SJSA1 (cell line): ENCODE data around the gene SIPA1L2. TPM values are rescaled to one million over a fixed set of nuclear protein-coding genes. Genes with fewer than 3 reads are reported as not detected.

Source experiments
- DNase-seq, 2 experiments: peaks; one replicate each; pipeline ENCODE4 v3.0.0-alpha.2; 2015 to 2020; ENCODE audit warnings: low spot score in 2 of 2, low read depth in 1 of 2
- H3K27ac ChIP-seq: fragments of 250-450 bp; sonication (Bioruptor Pico); 2 replicates; pipeline ENCODE4 v1.5.1; 2020; ENCODE audit warnings: mild to moderate bottlenecking, moderate library complexity
- H3K27me3 ChIP-seq: fragments of 250-450 bp; sonication (Bioruptor Pico); replicated peaks from 2 replicates; pipeline ENCODE4 v1.5.1; 2020; ENCODE audit warnings: mild to moderate bottlenecking, moderate library complexity
- H3K36me3 ChIP-seq: fragments of 250-450 bp; sonication (Bioruptor Pico); 2 replicates; pipeline ENCODE4 v1.5.1; 2020; ENCODE audit warnings: mild to moderate bottlenecking
- H3K4me1 ChIP-seq: fragments of 250-450 bp; sonication (Bioruptor Pico); replicated peaks from 2 replicates; pipeline ENCODE4 v1.6.1; 2021; ENCODE audit warnings: mild to moderate bottlenecking
- H3K4me3 ChIP-seq: fragments of 250-450 bp; sonication (Bioruptor Pico); 2 replicates; pipeline ENCODE4 v1.5.1; 2020; ENCODE audit warnings: mild to moderate bottlenecking
- H3K9me3 ChIP-seq: fragments of 250-450 bp; sonication (Bioruptor Pico); replicated peaks from 2 replicates; pipeline ENCODE4 v1.5.1; 2020; ENCODE audit warnings: mild to moderate bottlenecking
- total RNA-seq: library from RNA; depleted of rRNA; stranded (reverse); fragments of >200 nt; shearing (Covaris generic); gene quantifications from 2 replicates; pipeline ENCODE4 v1.2.3, GENCODE V29; 2014; rRNA removed

SIPA1L2 gene, protein sequence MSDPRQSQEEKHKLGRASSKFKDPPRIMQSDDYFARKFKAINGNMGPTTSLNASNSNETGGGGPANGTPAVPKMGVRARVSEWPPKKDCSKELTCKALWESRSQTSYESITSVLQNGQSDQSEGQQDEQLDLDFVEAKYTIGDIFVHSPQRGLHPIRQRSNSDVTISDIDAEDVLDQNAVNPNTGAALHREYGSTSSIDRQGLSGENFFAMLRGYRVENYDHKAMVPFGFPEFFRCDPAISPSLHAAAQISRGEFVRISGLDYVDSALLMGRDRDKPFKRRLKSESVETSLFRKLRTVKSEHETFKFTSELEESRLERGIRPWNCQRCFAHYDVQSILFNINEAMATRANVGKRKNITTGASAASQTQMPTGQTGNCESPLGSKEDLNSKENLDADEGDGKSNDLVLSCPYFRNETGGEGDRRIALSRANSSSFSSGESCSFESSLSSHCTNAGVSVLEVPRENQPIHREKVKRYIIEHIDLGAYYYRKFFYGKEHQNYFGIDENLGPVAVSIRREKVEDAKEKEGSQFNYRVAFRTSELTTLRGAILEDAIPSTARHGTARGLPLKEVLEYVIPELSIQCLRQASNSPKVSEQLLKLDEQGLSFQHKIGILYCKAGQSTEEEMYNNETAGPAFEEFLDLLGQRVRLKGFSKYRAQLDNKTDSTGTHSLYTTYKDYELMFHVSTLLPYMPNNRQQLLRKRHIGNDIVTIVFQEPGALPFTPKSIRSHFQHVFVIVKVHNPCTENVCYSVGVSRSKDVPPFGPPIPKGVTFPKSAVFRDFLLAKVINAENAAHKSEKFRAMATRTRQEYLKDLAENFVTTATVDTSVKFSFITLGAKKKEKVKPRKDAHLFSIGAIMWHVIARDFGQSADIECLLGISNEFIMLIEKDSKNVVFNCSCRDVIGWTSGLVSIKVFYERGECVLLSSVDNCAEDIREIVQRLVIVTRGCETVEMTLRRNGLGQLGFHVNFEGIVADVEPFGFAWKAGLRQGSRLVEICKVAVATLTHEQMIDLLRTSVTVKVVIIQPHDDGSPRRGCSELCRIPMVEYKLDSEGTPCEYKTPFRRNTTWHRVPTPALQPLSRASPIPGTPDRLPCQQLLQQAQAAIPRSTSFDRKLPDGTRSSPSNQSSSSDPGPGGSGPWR (N-terminal part only)
- total RNA-seq, result 9.9 and 10.4 TPM in 2 replicates

DNA sequence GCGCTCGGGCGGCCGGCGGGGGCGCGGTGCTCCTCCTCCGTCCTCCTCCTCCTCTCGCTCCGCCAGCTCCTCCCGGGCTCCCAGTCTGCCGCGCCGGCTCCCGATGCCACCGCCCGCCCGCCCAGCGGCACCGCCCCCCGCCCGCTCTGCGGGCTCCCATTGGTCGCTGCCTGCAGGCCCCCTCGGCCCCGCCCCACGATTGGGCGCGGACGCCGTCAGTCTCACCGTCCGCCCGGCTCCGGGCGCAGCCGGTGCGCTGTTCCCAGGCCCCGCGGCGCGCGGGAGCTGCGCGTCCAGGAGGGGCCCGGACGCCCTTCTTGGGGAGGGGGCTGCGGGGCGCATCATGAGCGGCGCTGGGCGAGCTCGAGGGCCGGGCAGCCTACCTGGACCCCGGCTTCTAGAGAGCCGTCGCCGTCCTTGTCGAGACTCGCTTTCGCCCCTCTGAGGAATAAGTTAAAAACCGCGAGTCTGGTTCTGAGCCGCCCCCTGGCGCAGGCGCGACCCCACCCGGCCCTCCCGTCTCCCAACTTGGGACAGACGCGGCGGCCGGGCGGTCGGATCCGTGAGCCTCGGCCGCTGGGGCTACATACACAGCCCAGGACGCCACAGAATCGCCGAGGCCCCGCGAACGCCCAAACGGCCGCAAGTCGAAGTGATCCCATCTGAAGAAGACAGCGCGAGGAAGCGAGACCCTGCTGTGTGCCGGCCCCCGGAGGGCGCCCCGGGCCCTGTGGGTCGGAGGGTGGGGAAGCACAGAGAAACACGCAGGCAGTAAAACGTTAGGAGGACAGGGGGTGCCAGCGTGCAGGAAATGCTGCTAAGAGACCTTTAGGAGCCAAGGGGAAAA is at the start of gene SIPA1L2:
Gene SIPA1L2 (minus strand): TSS at position 87 of the 847 bp plus-strand sequence. CDS start 114,794 bp downstream, outside the sequence.
- H3K4me1 ChIP-seq, result peaks cover 9% of the 10 kb centered on the region
- peak within 1 kb of the TSS; percentile 76 for H3K4me3 ChIP-seq
- DNase-seq, result peak; percentile 90 to 97
- H3K27me3 ChIP-seq, result no peaks in the 10 kb centered on the region
- H3K27ac ChIP-seq, result peak within 1 kb of the TSS; percentile 64
- H3K9me3 ChIP-seq, result no peaks in the 10 kb centered on the region
- no peaks in the 10 kb centered on the region for H3K36me3 ChIP-seq

DNA sequence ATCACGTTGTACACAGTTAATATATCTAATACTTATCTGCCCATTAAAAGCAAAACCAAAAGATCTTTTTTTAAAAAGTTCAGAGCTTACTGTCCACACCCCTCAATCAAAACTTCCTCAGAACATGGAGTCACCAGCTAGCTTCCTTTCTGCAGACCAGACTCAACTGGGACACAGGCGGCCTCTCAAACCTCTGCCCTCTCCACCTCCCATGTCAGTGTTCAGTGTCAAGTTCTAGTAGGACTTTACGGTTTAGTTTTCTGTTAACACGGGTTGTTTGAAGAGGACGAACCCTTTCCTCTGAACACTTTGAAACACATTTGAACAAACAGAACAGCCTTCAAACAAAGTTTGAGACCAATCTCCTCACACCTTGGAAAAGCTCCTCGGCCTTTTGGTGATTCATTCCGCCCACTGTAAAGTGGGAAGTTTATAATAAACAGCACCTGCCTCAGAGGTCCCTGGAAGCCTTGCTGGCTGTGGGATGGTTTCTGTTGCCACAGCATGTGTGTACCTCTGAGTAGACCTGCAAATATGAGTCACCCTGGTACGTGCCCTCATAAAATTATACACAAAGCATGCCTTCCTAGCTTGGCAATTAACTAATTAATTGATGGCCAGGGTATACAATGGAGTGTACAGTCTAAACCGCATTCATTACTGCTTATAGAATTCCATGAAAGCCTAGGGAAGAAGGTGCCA is 48.4 kb upstream of the SIPA1L2 start:
- no peak for DNase-seq

DNA sequence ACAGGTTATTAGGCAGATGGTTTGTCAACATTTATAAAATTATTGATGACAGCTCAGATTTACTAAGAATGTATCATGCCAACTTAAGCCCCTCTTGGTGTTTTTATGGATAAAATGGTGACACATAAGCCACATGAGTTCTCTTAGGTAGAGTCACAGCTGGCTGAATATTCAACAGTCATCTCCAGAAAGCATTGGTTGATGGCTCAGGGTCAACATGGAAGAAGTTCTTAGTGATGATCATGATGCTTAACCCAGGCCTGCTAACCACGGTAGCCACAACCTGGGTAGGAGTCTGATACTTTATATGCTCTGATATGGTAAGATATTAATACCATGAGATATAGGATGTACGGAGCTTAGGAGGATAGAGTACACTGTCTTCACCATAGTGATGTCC is 46.4 kb upstream of the SIPA1L2 start:
- H3K27me3 ChIP-seq, result no peaks in the 10 kb centered on the region
- H3K9me3 ChIP-seq, result no peaks in the 10 kb centered on the region
- DNase-seq, result no peak
- no peak overlapping the region for H3K4me3 ChIP-seq
- H3K27ac ChIP-seq, result no peak overlapping the region
- no peaks in the 10 kb centered on the region for H3K36me3 ChIP-seq
- H3K4me1 ChIP-seq, result no peaks in the 10 kb centered on the region

More for the DNA sequence above, 48.4 kb upstream of the SIPA1L2 start:
- H3K36me3 ChIP-seq, result no peaks in the 10 kb centered on the region
- no peaks in the 10 kb centered on the region for H3K9me3 ChIP-seq
- no peak overlapping the region for H3K27ac ChIP-seq
- H3K4me3 ChIP-seq, result no peak overlapping the region
- no peaks in the 10 kb centered on the region for H3K27me3 ChIP-seq
- no peaks in the 10 kb centered on the region for H3K4me1 ChIP-seq

DNA sequence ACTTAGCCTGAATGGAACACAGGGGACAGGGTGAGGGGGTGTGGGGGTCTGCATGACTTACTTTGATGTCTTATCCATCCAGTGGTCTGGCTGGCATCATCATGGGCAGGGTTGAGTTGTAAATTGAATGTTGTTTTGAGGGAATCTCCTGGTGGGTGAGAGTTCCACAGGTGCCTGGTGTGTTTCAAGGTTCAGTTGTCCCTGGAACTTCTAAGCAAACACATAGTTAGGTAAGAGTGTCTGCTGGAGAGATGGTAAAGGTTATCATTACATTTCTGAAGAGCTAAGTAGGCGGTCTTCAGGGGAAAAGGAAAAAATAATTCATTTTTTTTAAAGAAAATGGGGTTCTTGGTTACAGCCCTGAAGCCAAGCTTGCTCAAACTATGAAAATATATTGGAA is 46.0 kb upstream of the SIPA1L2 start:
- H3K4me3 ChIP-seq, result no peak overlapping the region
- H3K36me3 ChIP-seq, result no peaks in the 10 kb centered on the region
- H3K27me3 ChIP-seq, result no peaks in the 10 kb centered on the region
- no peak for DNase-seq
- H3K9me3 ChIP-seq, result no peaks in the 10 kb centered on the region
- H3K4me1 ChIP-seq, result no peaks in the 10 kb centered on the region
- H3K27ac ChIP-seq, result no peak overlapping the region

DNA sequence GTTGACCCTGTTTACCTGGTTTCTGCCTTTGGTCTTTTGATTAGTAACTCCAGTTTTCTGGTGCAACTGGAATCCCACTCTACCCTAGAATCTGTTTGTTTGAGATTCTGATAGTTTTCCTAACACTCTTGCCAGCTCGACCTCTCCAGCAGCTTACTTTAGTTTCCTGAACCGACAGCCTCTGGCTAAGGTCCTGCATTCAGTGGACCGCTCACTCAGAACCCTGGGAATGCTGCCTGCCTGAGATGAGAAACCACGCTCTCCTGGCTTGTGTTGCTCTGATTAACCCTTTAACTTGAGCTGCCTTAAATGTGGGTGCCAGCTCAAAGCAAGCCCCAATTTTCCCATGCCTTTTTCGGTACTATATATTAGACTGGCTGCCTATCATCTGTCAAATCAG is 45.3 kb upstream of the SIPA1L2 start:
- no peak for DNase-seq
- no peak overlapping the region for H3K27ac ChIP-seq
- no peaks in the 10 kb centered on the region for H3K9me3 ChIP-seq
- H3K4me1 ChIP-seq, result no peaks in the 10 kb centered on the region
- no peaks in the 10 kb centered on the region for H3K36me3 ChIP-seq
- H3K4me3 ChIP-seq, result no peak overlapping the region
- H3K27me3 ChIP-seq, result no peaks in the 10 kb centered on the region

DNA sequence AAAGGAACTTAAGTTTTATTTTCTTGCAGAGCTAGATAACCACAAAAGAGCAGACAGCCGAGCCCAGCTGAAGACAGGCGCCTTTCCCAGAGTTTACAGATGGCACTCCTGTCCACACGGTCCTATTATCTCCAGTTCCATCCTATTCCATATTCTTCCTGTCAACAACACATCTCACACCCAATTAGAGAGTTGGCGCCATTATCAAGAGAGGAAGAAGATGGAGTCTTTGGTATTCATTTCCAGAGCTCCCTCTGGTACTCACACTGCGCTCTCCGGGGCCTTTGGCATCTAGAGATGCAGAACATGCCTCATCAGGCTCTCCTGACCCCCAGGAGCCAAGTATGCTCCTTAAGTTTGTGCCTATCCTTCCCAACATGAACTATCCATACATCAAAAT is 43.3 kb upstream of the SIPA1L2 start:
- Histone ChIP-seq H3K9me3 (no peaks in the 10 kb centered on the region), H3K4me3 (no peak overlapping the region), H3K27me3 (no peaks in the 10 kb centered on the region), H3K27ac (no peak overlapping the region), H3K4me1 (no peaks in the 10 kb centered on the region), H3K36me3 (no peaks in the 10 kb centered on the region)
- DNase-seq, result no peak

DNA sequence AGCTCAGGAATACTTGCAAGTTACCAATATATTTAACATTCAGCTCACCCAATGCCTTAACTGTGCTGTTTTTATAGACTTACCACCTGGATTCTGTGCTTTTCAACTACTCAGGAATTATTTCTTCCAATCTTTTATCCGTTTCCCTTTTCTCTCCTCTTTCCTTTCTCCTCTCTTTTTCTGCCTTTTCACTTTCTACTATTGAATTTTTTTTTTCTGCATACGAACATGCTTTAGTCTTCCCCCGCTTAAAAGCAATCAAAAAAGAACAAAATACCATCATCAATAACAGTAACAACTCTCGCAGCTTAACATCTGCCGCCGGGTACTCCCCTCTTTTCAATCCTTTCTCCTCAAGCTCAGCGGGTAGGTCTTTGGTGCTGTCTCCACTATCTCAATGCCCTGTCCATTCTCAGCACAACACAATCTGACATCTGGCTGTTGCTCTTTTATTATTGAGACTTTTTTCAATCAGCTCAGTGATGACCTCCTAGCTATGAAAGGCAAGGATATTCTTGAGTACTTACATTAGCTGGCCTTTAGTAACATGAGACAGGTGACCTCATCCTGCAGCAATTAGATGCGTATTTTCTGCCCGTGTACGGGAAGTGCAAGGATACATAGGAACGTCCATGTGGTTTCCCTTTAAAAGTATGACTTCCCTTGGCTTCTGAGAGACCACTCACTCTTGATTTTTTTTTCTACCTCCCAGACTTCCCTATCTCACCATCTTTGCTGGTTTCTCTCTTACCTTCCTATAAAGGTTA is 40.2 kb upstream of the SIPA1L2 start:
- Histone ChIP-seq H3K27me3 (no peaks in the 10 kb centered on the region), H3K36me3 (no peaks in the 10 kb centered on the region)
- no peak for DNase-seq

DNA sequence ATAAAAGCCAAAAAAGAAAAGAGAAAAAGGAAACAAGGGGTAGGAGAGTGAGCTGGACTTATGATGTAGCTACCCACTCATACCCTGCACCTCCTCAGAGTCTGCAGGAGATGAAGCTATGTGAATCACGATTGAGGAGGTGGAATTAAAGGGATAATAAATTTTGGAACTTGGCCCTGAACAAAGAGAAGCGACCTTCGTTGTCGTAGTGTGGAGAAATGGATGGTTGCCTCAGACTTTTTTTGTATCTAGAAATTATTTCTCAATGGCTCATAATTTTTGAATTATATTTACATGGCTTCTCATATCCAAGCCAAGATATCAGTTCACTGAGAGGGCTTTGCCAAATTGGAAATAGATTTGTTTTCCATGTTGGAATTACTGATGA is 37.8 kb upstream of the SIPA1L2 start:
- Histone ChIP-seq H3K36me3 (no peaks in the 10 kb centered on the region), H3K4me1 (no peaks in the 10 kb centered on the region; the same call in 1 of the 2 replicates), H3K9me3 (no peaks in the 10 kb centered on the region), H3K27me3 (no peaks in the 10 kb centered on the region), H3K4me3 (no peak overlapping the region), H3K27ac (no peak overlapping the region)
- no peak for DNase-seq

More for the DNA sequence above, 40.2 kb upstream of the SIPA1L2 start:
- no peak overlapping the region for H3K4me3 ChIP-seq
- H3K27ac ChIP-seq, result no peak overlapping the region
- no peaks in the 10 kb centered on the region for H3K9me3 ChIP-seq
- no peaks in the 10 kb centered on the region; the same call in 1 of the 2 replicates for H3K4me1 ChIP-seq

DNA sequence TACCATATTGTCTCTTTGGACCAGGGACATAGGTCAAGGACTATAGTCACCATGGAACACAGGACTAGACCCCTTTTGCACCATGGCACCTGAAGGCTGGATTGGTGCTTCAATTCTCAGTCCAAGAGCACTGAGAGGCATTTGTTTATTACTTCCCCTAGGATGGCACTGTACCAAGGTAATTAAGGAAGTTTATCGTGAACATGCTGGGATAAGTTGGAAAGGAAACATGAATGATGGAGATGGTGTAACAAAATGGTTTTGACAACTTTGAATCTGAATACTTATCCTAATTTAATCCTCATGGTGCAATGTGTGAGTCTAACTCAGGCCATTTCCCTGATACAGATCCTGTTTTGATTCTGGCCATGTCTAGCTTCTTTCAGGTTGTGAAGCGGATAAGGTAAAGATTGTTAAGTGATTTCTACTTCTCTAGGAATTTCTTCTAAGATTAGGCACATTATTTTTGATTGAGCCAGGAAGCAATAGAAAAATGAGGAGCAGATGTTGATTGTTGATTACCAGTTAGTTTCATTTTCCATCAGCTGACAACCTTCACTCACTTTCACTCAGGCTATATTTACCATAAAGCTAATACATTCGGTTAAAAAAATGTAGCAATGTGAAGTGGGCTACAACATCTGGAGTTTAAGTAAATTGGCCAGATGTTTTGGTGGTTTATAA is 37.3 kb upstream of the SIPA1L2 start:
- H3K4me1 ChIP-seq, result no peaks in the 10 kb centered on the region; the same call in 1 of the 2 replicates
- H3K36me3 ChIP-seq, result no peaks in the 10 kb centered on the region
- no peak overlapping the region for H3K27ac ChIP-seq
- H3K4me3 ChIP-seq, result no peak overlapping the region
- no peaks in the 10 kb centered on the region for H3K27me3 ChIP-seq
- H3K9me3 ChIP-seq, result no peaks in the 10 kb centered on the region
- no peak for DNase-seq

DNA sequence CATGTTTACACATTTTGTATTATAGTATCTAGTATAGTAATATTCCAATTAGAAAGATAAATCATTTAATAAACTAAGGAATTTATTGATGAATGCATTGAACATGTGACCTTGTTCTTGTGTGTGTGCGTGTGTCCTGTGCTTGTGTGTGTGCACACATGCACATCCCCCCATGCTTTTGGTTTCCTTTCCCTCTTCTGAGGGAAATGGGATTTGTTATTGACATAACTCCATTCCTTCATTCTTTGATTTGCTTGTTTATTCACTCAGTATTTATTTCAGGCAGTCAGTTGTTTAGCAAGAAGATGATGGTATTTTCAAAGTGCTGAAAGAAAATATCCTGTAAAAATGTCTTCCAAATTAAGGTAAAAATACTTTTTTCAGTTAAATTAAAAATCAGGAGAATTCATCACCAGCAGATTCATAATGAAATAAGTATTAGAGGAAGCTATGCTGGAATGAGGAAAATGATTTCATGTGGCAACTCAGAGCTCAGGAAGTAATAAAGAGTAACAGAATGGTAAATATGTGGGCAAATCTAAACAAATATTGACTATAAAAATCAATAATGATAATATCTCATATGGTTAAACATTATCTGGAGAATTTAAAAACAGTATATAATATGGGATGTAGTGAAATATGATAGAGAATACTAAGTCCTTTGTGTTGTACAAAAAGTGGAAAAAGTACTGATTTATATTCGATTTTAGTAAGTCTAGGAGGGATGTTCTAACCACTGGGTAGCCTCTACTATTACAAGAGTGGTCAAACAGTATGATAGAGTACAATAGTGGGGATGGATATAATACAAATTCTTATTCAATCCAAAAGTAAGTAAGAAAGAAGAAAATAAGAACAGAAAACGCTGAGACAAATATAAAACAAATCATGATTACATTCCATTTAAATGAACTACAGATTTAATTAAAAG is 35.2 kb upstream of the SIPA1L2 start:
- no peaks in the 10 kb centered on the region; the same call in 1 of the 2 replicates for H3K4me1 ChIP-seq
- H3K4me3 ChIP-seq, result no peak overlapping the region
- no peak overlapping the region for H3K27ac ChIP-seq
- no peaks in the 10 kb centered on the region for H3K27me3 ChIP-seq
- no peaks in the 10 kb centered on the region for H3K9me3 ChIP-seq
- no peak for DNase-seq
- no peaks in the 10 kb centered on the region for H3K36me3 ChIP-seq

DNA sequence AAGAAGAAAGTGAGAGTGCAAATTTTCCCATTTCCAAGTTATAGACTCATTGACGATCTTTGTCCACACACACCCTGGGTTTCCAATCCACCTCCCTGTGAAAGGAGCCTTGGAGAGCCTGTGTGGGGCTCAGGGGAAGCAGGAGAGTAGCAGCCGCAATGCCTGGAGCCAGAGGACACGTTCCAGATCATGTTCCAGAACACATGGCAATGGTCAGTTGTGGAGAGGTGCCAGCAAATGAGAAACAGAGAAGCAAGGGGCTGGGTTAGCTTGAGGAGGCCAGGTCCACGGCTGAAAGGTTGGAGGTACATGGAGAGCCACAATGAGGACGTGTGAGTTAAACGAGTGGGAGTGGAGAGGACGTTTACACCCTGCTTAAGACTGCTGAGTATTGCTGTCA is 33.0 kb upstream of the SIPA1L2 start:
- Histone ChIP-seq H3K4me1 (no peaks in the 10 kb centered on the region; the same call in 1 of the 2 replicates), H3K36me3 (no peaks in the 10 kb centered on the region), H3K27me3 (0 out of 2 replicates have a peak, but pooled peaks cover 7% of the 10 kb centered on the region), H3K27ac (no peak overlapping the region), H3K4me3 (no peak overlapping the region), H3K9me3 (no peaks in the 10 kb centered on the region)
- no peak for DNase-seq
